BJ (cell line): ENCODE results near the gene SHB. TPM values are rescaled to one million over a fixed set of nuclear protein-coding genes. Genes with fewer than 3 reads are reported as not detected.

ENCODE experiments used
- CTCF ChIA-PET: fragments of 350-600 bp; formaldehyde crosslinking; extraction: SDS; loops from one replicate; lab custom pipeline; 2021; ENCODE audit warnings: antibody characterized with exemption, inconsistent platforms; lab: Yijun Ruan, JAX
- POLR2A ChIA-PET: fragments of 300-600 bp; sonication (Branson Sonifier 250); formaldehyde crosslinking; extraction: SDS; loops from one replicate; lab custom pipeline; 2021; ENCODE audit warnings: antibody characterized with exemption; lab: Charles Lee
- DNase-seq: peaks from one replicate; pipeline ENCODE4 v3.0.0-alpha.2; 2011; ENCODE audit warnings: low read depth
- H3K27me3 ChIP-seq: 2 replicates; pipeline ENCODE4 v1.6.0; 2011; ENCODE audit warnings: low read length; ENCODE audit not compliant: control insufficient read depth, insufficient read depth
- H3K36me3 ChIP-seq: 2 replicates; pipeline ENCODE4 v1.5.1; 2011; ENCODE audit warnings: low read length; ENCODE audit not compliant: control insufficient read depth, insufficient read depth
- H3K4me3 ChIP-seq: 2 replicates; pipeline ENCODE4 v1.5.1; 2011; ENCODE audit warnings: low read depth, mild to moderate bottlenecking, control low read depth, low read length
- CTCF ChIP-seq: IDR thresholded peaks from 2 replicates; pipeline ENCODE4 v1.5.1; 2011; ENCODE audit warnings: low read depth, mild to moderate bottlenecking, control low read depth, inconsistent platforms, low read length, moderate library complexity; ENCODE audit not compliant: insufficient read depth
- polyA plus RNA-seq: library from polyadenylated mRNA; depleted of rRNA; stranded (reverse); fragments of >200 nt; gene quantifications from 2 replicates; pipeline ENCODE4 v1.2.3, GENCODE V29; 2011

SHB gene
- polyA plus RNA-seq, 1 experiment = 18.6 TPM

GRCh38 chr9:37909326-37909725 lies 159.7 kb downstream of the SHB start:
- TF ChIP-seq CTCF = no peak
- CTCF ChIA-PET = interaction anchor here (0.8 kb wide), 1 partner anchor 175 kb away, joined by 3 read pairs; no protein-coding TSS in a partner anchor
- POLR2A ChIA-PET = no interaction called here
- Histone ChIP-seq H3K4me3 (no peak overlapping the region), H3K36me3 (no peaks in the 10 kb centered on the region), H3K27me3 (no peaks in the 10 kb centered on the region)
- DNase-seq = no peak

- Histone ChIP-seq H3K27me3 (no peaks in the 10 kb centered on the region), H3K4me3 (no peak overlapping the region), H3K36me3 (no peaks in the 10 kb centered on the region)
- DNase-seq = peak; percentile 28
- POLR2A ChIA-PET = no interaction called here
- CTCF ChIA-PET = interaction anchor here (0.7 to 0.8 kb wide), 2 partner anchors 176 to 354 kb away, joined by 3 to 4 read pairs; no protein-coding TSS in a partner anchor
- TF ChIP-seq CTCF = no peak
These were observed 160.3 kb downstream of the SHB start for GRCh38 chr9:37908698-37909186.

GRCh38 chr9:37908283-37908682 lies 160.7 kb downstream of the SHB start:
- ChIA-PET POLR2A (no interaction called here), CTCF (interaction anchor here (0.7 to 0.8 kb wide), 2 partner anchors 176 to 355 kb away, joined by 3 to 4 read pairs; no protein-coding TSS in a partner anchor)
- no peaks in the 10 kb centered on the region for H3K36me3 ChIP-seq
- TF ChIP-seq CTCF = no peak
- DNase-seq = no peak
- no peak overlapping the region for H3K4me3 ChIP-seq
- H3K27me3 ChIP-seq = no peaks in the 10 kb centered on the region

DNA sequence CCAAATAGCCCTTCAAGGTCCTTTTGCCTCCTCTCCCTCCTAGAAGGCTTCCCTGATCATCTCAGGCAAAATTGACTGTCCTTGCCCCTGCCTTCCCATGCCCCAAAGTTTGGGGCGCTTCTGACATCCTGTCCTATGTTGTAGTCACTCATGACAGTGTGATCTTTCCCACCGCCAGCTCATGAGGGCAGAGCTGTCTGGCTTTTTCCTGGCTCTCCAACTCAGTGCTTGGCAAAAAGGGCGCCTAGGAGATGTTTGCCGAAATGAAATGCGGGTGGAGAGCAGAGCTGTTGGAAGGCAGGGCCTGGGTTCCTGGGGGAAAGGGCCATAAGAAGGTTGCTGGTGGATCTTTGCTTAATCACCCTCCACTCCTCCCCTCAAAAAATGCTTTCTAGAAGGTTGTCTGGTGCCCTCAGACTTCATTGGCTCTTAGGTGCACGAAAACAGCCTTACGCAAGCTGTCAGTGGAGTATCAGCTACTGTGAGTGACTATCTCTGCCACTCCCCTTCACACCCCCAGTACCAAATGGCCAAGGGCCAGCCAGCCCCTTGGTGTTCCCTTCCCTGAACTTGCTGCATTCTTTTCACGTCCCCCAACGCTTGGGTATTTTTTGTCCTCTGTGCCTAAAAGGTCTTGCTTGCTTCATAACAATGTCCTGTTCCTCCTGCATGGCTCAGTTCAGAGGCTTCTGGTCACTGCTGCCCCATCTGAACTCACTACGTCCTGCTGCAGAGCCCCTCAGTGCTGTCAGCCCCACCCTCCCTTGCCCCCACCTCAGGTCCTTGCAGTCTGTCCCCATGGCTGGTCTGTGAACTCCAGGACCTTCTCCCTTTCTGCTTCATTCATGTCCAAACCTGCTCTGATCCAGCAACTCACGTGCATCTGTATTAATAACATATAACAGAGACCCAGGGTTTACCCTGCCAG lies 162.5 kb downstream of the SHB start:
- Histone ChIP-seq H3K4me3 (no peak overlapping the region), H3K36me3 (no peaks in the 10 kb centered on the region), H3K27me3 (no peaks in the 10 kb centered on the region)
- CTCF ChIA-PET = interaction anchor here (0.8 to 1.8 kb wide), 3 partner anchors 162 to 457 kb away, joined by 3 to 6 read pairs (median 3); partner anchors contain the start of gene SHB
- no peak for DNase-seq
- TF ChIP-seq CTCF = no peak
- POLR2A ChIA-PET = no interaction called here

DNA sequence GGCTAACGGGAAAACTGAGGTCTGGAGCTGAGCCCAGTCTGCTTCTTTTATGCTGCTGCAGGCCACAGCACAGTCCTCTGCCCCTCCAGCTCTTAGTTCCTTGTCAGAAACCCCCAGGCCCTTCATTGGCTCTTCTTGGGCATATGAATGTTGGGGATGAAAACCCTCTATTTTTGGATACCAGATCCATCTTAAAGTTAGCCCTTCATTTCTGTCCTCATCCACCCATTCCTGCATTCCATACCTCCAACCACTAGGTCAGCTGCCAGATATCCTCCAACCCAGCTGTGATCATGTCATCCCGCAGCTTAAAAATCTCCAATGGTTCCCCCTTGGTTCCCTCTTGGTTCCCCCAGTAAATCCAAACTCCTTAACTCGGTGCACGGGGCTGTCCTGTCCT lies 163.3 kb downstream of the SHB start:
- H3K27me3 ChIP-seq = no peaks in the 10 kb centered on the region
- CTCF ChIA-PET = interaction anchor here (0.8 to 1.8 kb wide), 3 partner anchors 358 to 458 kb away, joined by 3 to 6 read pairs (median 3); no protein-coding TSS in a partner anchor
- no peak for DNase-seq
- H3K4me3 ChIP-seq = no peak overlapping the region
- POLR2A ChIA-PET = no interaction called here
- no peak for TF ChIP-seq CTCF
- no peaks in the 10 kb centered on the region for H3K36me3 ChIP-seq
